Fibroblast of lung (primary cell): ENCODE data around the gene SLC37A1.

Experiments
- EZH2 ChIP-seq: IDR thresholded peaks from 2 replicates; pipeline ENCODE4 v1.5.1; 2012; ENCODE audit warnings: low read length, control low read depth, mild to moderate bottlenecking; ENCODE audit errors: missing control alignments
- TF ChIP-seq, protein P1 (sequence below), 2 donors: IDR thresholded peaks in 1 of 2; conservative IDR thresholded peaks in 1 of 2; 1 replicate in 1 of 2; 2 replicates in 1 of 2; pipeline ENCODE4 v1.5.1; 2011 to 2012; ENCODE audit warnings: low read length in 2 of 2, control low read depth in 1 of 2, inconsistent platforms in 1 of 2, low read depth in 1 of 2, mild to moderate bottlenecking in 1 of 2

DNA sequence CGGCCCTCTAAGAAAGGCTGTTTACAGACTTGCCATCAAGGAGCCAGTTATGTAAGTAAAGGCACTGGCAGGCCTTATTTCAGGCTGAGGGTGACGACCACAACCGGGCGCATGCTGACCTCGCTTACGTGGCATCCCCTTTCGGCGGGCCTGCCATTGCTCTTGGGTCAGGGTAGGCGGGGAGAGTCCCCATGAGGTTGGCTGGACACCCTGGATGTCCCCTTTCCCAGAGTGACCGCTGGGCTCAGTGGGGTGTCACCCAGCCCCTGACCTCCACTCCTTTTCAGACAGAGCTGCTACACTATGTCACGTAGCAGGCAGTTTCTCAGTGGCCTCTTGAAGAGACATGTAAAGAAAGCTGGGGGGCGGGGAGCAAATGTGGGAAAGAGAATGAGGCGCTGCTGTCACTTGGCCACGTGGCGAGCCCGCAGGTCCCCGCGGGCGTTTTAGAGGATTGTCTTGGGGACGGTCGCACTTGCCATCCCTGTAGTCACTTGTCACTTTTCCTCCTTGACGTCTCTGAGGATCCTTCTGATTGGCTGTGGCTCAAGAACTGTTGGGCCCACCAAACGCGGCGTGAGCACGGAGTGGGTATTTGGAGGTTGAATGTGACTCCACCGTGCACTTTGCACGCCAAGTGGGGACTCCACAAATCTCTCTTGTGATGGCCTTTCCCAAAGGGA, 42.2 kb downstream of the SLC37A1 start:
- TF ChIP-seq, protein P1, sequence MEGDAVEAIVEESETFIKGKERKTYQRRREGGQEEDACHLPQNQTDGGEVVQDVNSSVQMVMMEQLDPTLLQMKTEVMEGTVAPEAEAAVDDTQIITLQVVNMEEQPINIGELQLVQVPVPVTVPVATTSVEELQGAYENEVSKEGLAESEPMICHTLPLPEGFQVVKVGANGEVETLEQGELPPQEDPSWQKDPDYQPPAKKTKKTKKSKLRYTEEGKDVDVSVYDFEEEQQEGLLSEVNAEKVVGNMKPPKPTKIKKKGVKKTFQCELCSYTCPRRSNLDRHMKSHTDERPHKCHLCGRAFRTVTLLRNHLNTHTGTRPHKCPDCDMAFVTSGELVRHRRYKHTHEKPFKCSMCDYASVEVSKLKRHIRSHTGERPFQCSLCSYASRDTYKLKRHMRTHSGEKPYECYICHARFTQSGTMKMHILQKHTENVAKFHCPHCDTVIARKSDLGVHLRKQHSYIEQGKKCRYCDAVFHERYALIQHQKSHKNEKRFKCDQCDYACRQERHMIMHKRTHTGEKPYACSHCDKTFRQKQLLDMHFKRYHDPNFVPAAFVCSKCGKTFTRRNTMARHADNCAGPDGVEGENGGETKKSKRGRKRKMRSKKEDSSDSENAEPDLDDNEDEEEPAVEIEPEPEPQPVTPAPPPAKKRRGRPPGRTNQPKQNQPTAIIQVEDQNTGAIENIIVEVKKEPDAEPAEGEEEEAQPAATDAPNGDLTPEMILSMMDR (conservative IDR thresholded peaks at IDR 0.05 in 1 of 2, IDR thresholded peaks at IDR 0.05 in 1 of 2; ENCODE audit: low read depth in 1 of 2, low read length in 2 of 2) = no peak
- no peak for TF ChIP-seq EZH2
